SK-N-MC (cell line): ENCODE measurements around the gene ERP44.

Experiments used
- EZH2 ChIP-seq: fragments of 200-600 bp; sonication (generic); IDR thresholded peaks from one replicate; pipeline ENCODE4 v1.6.1; 2017; ENCODE audit warnings: antibody characterized with exemption
- POLR2AphosphoS5 ChIP-seq: IDR thresholded peaks from 2 replicates; pipeline ENCODE4 v1.6.1; 2012; ENCODE audit warnings: mild to moderate bottlenecking, low read depth, low read length, borderline replicate concordance

- TF ChIP-seq EZH2 = no peak
- TF ChIP-seq POLR2AphosphoS5 = no peak
Observed at GRCh38 chr9:100071271-100071670, 27.5 kb downstream of the ERP44 start.
